IMR-90 (cell line): ENCODE data around the gene COL4A2. TPM values are rescaled to one million over a fixed set of nuclear protein-coding genes. Genes with fewer than 3 reads are reported as not detected.

Experiments used
- ATAC-seq: fragments of 200-7000 bp; cut with Tn5 transposase; 2 replicates; pipeline ENCODE4 v1.9.1; 2020; ENCODE audit warnings: low read depth, mild to moderate bottlenecking, moderate library complexity
- BruUV-seq: library from RNA; stranded (reverse); fragments of 400-500 nt; replicated peaks from 2 replicates; lab custom pipeline; 2021; lab: Mats Ljungman, UMichigan
- CTCF ChIA-PET: fragments of 300-600 bp; formaldehyde crosslinking; extraction: SDS; loops from one replicate; lab custom pipeline; 2021; ENCODE audit warnings: antibody characterized with exemption; lab: Yijun Ruan, JAX
- POLR2A ChIA-PET: fragments of 300-600 bp; sonication (Branson Sonifier 250); formaldehyde crosslinking; loops from one replicate; lab custom pipeline; 2022; ENCODE audit warnings: antibody characterized with exemption; ENCODE audit not compliant: unreplicated experiment; lab: Charles Lee
- DNase-seq: peaks from one replicate; pipeline ENCODE4 v3.0.0; 2013
- H2AFZ ChIP-seq: replicated peaks from 2 replicates; pipeline ENCODE3; 2013; ENCODE audit warnings: low read length, mild to moderate bottlenecking; ENCODE audit not compliant: poor library complexity
- H2AK5ac ChIP-seq: 2 replicates; pipeline ENCODE4 v1.6.1; 2013; ENCODE audit warnings: low read depth, low read length, inconsistent platforms
- H2AK9ac ChIP-seq: replicated peaks from 2 replicates; pipeline ENCODE3; 2013; ENCODE audit warnings: mild to moderate bottlenecking, low read depth, low read length, moderate library complexity; ENCODE audit not compliant: poor library complexity
- H2BK120ac ChIP-seq: 2 replicates; pipeline ENCODE4 v1.6.1; 2013; ENCODE audit warnings: low read depth, low read length, inconsistent platforms
- H2BK15ac ChIP-seq: 3 replicates; pipeline ENCODE4 v1.6.1; 2013; ENCODE audit warnings: low read depth, low read length, inconsistent platforms
- H2BK20ac ChIP-seq: 2 replicates; pipeline ENCODE4 v1.6.1; 2013; ENCODE audit warnings: low read depth, mild to moderate bottlenecking, inconsistent platforms, low read length, moderate library complexity
- H2BK5ac ChIP-seq: 2 replicates; pipeline ENCODE4 v1.6.1; 2013; ENCODE audit warnings: mild to moderate bottlenecking, low read depth, low read length, inconsistent platforms; ENCODE audit not compliant: poor library complexity, severe bottlenecking
- H3K14ac ChIP-seq: replicated peaks from 2 replicates; pipeline ENCODE4 v1.6.1; 2013; ENCODE audit warnings: low read depth, low read length, inconsistent platforms
- H3K18ac ChIP-seq: 2 replicates; pipeline ENCODE4 v1.6.1; 2013; ENCODE audit warnings: low read depth, low read length, control low read depth
- H3K23ac ChIP-seq: 2 replicates; pipeline ENCODE4 v1.6.1; 2013; ENCODE audit warnings: low read depth, low read length, inconsistent platforms
- H3K27ac ChIP-seq: 2 replicates; pipeline ENCODE4 v1.5.1; 2013; ENCODE audit warnings: mild to moderate bottlenecking, control low read depth, low read length; ENCODE audit not compliant: insufficient read depth
- H3K27me3 ChIP-seq: 2 replicates; pipeline ENCODE4 v1.6.1; 2013; ENCODE audit warnings: low read length; ENCODE audit not compliant: control insufficient read depth, insufficient read depth
- H3K36me3 ChIP-seq: 2 replicates; pipeline ENCODE4 v1.6.1; 2013; ENCODE audit warnings: low read length, mixed read lengths; ENCODE audit not compliant: control insufficient read depth, insufficient read depth
- H3K4ac ChIP-seq: 2 replicates; pipeline ENCODE4 v1.6.1; 2013; ENCODE audit warnings: low read depth, low read length, inconsistent platforms
- H3K4me1 ChIP-seq: 2 replicates; pipeline ENCODE4 v1.6.1; 2013; ENCODE audit warnings: low read length, mixed read lengths; ENCODE audit not compliant: control insufficient read depth, insufficient read depth
- H3K4me2 ChIP-seq: 2 replicates; pipeline ENCODE4 v1.6.1; 2013; ENCODE audit warnings: low read depth, mild to moderate bottlenecking, control low read depth, low read length, moderate library complexity
- H3K4me3 ChIP-seq: 2 replicates; pipeline ENCODE4 v1.5.1; 2013; ENCODE audit warnings: low read depth, mild to moderate bottlenecking, control low read depth, low read length, moderate library complexity; ENCODE audit not compliant: insufficient read depth
- H3K56ac ChIP-seq: 2 replicates; pipeline ENCODE4 v1.6.1; 2013; ENCODE audit warnings: low read length, inconsistent platforms; ENCODE audit not compliant: insufficient read depth; ENCODE audit errors: extremely low read depth
- H3K79me1 ChIP-seq, 2 experiments: 2 replicates each; pipeline ENCODE4 v1.6.1; 2013; ENCODE audit warnings: low read length in 2 of 2, inconsistent platforms in 1 of 2, low read depth in 1 of 2
- H3K9ac ChIP-seq: 2 replicates; pipeline ENCODE4 v1.6.1; 2013; ENCODE audit warnings: low read depth, low read length, control low read depth
- H3K9me1 ChIP-seq: 2 replicates; pipeline ENCODE4 v1.6.1; 2013; ENCODE audit warnings: low read length, inconsistent platforms; ENCODE audit not compliant: insufficient read depth
- H3K9me3 ChIP-seq: 2 replicates; pipeline ENCODE4 v1.6.1; 2013; ENCODE audit warnings: low read length; ENCODE audit not compliant: control insufficient read depth, insufficient read depth
- H4K20me1 ChIP-seq: 2 replicates; pipeline ENCODE4 v1.6.1; 2013; ENCODE audit warnings: low read length, inconsistent platforms; ENCODE audit not compliant: insufficient read depth
- H4K5ac ChIP-seq: 2 replicates; pipeline ENCODE4 v1.6.1; 2013; ENCODE audit warnings: mild to moderate bottlenecking, low read depth, low read length, control low read depth
- H4K8ac ChIP-seq, 2 experiments: 2 replicates each; pipeline ENCODE4 v1.6.1; 2013; ENCODE audit warnings: low read depth in 2 of 2, low read length in 2 of 2, control low read depth in 1 of 2, inconsistent platforms in 1 of 2
- H4K91ac ChIP-seq: 2 replicates; pipeline ENCODE4 v1.6.1; 2013; ENCODE audit warnings: low read depth, low read length, inconsistent platforms; ENCODE audit not compliant: insufficient read depth
- BHLHE40 ChIP-seq: fragments of 150-350 bp; IDR thresholded peaks from 2 replicates; pipeline ENCODE4 v1.6.1; 2016; ENCODE audit warnings: mild to moderate bottlenecking, low read depth, low read length
- CEBPB ChIP-seq: IDR thresholded peaks from 2 replicates; pipeline ENCODE4 v1.6.1; 2012; ENCODE audit warnings: low read depth, low read length, improper control_type of control experiment
- CHD1 ChIP-seq: IDR thresholded peaks from 2 replicates; pipeline ENCODE4 v1.6.1; 2012; ENCODE audit warnings: low read depth, low read length, improper control_type of control experiment
- CTCF ChIP-seq: conservative IDR thresholded peaks from 2 replicates; pipeline ENCODE4 v1.5.1; 2012; ENCODE audit warnings: mild to moderate bottlenecking, low read depth, low read length, improper control_type of control experiment
- ELK1 ChIP-seq: fragments of 150-350 bp; IDR thresholded peaks from 2 replicates; pipeline ENCODE4 v1.6.1; 2016; ENCODE audit warnings: low read depth, mild to moderate bottlenecking, low read length, moderate library complexity, borderline replicate concordance
- FOS ChIP-seq: fragments of 150-350 bp; IDR thresholded peaks from 2 replicates; pipeline ENCODE4 v1.6.1; 2016; ENCODE audit warnings: low read depth, low read length
- MAFK ChIP-seq: IDR thresholded peaks from 2 replicates; pipeline ENCODE4 v1.6.1; 2012; ENCODE audit warnings: low read depth, low read length, improper control_type of control experiment
- MAZ ChIP-seq: IDR thresholded peaks from 2 replicates; pipeline ENCODE4 v1.6.1; 2012; ENCODE audit warnings: low read depth, mild to moderate bottlenecking, low read length, improper control_type of control experiment, moderate library complexity, borderline replicate concordance
- MXI1 ChIP-seq: IDR thresholded peaks from 2 replicates; pipeline ENCODE4 v1.6.1; 2012; ENCODE audit warnings: low read depth, mild to moderate bottlenecking, low read length, moderate library complexity, borderline replicate concordance
- NFE2L2 ChIP-seq: fragments of 150-350 bp; IDR thresholded peaks from 2 replicates; pipeline ENCODE4 v1.6.1; 2016; ENCODE audit warnings: low read depth, mild to moderate bottlenecking, low read length
- POLR2A ChIP-seq: IDR thresholded peaks from 2 replicates; pipeline ENCODE4 v1.6.1; 2012; ENCODE audit warnings: mild to moderate bottlenecking, low read depth, low read length
- RAD21 ChIP-seq: IDR thresholded peaks from 2 replicates; pipeline ENCODE4 v1.6.1; 2012; ENCODE audit warnings: low read length, improper control_type of control experiment
- RCOR1 ChIP-seq: IDR thresholded peaks from 2 replicates; pipeline ENCODE4 v1.6.1; 2012; ENCODE audit warnings: mild to moderate bottlenecking, low read length, improper control_type of control experiment; ENCODE audit not compliant: insufficient replicate concordance
- RFX5 ChIP-seq: IDR thresholded peaks from 2 replicates; pipeline ENCODE4 v1.8.0; 2012; ENCODE audit warnings: low read depth, mild to moderate bottlenecking, low read length, moderate library complexity
- SMC3 ChIP-seq: fragments of 150-350 bp; IDR thresholded peaks from 2 replicates; pipeline ENCODE4 v1.6.1; 2016; ENCODE audit warnings: low read depth, mild to moderate bottlenecking, antibody characterized with exemption, low read length, moderate library complexity
- USF2 ChIP-seq: fragments of 150-350 bp; IDR thresholded peaks from 2 replicates; pipeline ENCODE4 v1.6.1; 2017; ENCODE audit warnings: mild to moderate bottlenecking, antibody characterized with exemption, low read length, low read depth
- WGBS, 2 experiments: methylation state at CpG; one replicate each; pipeline versions ENCODE4 v1.1.5 to v1.1.7; 2013; ENCODE audit warnings: missing lambda C conversion rate in 2 of 2; ENCODE audit not compliant: insufficient read length in 1 of 2; ENCODE audit errors: extremely low coverage in 2 of 2; 5-methylcytosine and 5-hydroxymethylcytosine counted together
- dilution Hi-C: fragments of 300-500 bp; cut with HindIII; formaldehyde crosslinking; loops from one replicate; pipeline ENCODE4 v1.14.3; 2018; ENCODE audit warnings: low sequenced_read_pairs; ENCODE audit not compliant: unreplicated experiment
- in situ Hi-C: fragments of 300-500 bp; cut with MboI; formaldehyde crosslinking; loops from 3 replicates; pipeline ENCODE4 v1.14.3; 2019; ENCODE audit warnings: low sequenced_read_pairs, inconsistent platforms, mixed read lengths
- intact Hi-C: fragments of 100-400 bp; cut with micrococcal nuclease; formaldehyde crosslinking; loops from 2 replicates; pipeline ENCODE4 v1.10.0; 2022
- polyA plus RNA-seq, 3 experiments: library from polyadenylated mRNA; depleted of rRNA; stranded (reverse); fragments of >200 nt; gene quantifications; 2 replicates each; pipeline ENCODE4 v1.2.3, GENCODE V29; 2012; ENCODE audit warnings: low replicate concordance in 1 of 3
- total RNA-seq: library from RNA; depleted of rRNA; stranded (reverse); fragments of >200 nt; gene quantifications from 2 replicates; pipeline ENCODE4 v1.2.3, GENCODE V29; 2012

The COL4A2 gene
- total and polyA plus RNA-seq, 2 of the 4 experiments (the other 2 are of a cell fraction), result 90.7 to 457 TPM

GRCh38 chr13:110485604-110486003 is 178.5 kb downstream of the COL4A2 start:
- Histone ChIP-seq H2AFZ (no peak overlapping the region), H3K9me3 (no peaks in the 10 kb centered on the region), H3K4me1 (peaks cover 8% of the 10 kb centered on the region), H3K14ac (peak overlapping the region; percentile 1; the same call in 1 of the 2 replicates), H3K79me1 (peaks cover 18 to 27% of the 10 kb centered on the region in 2 experiments), H4K20me1 (peaks cover 10% of the 10 kb centered on the region; the same call in 1 of the 2 replicates), H2AK9ac (no peak overlapping the region), H4K8ac (no peak overlapping the region), H3K4ac (peak overlapping the region; percentile 68; the same call in 1 of the 2 replicates), H3K23ac (peak overlapping the region; percentile 25; the same call in 1 of the 2 replicates), H2BK5ac (peak overlapping the region; percentile 52), H2BK15ac (no peak overlapping the region), H3K36me3 (peaks cover 73% of the 10 kb centered on the region), H3K9me1 (peaks cover 8% of the 10 kb centered on the region; the same call in 1 of the 2 replicates), H4K5ac (no peak overlapping the region), H4K91ac (peak overlapping the region; percentile 13; the same call in 1 of the 2 replicates), H3K9ac (no peak overlapping the region), H3K4me2 (no peak overlapping the region), H3K27ac (no peak overlapping the region), H3K4me3 (no peak overlapping the region), H3K27me3 (no peaks in the 10 kb centered on the region), H3K18ac (no peak overlapping the region), H2AK5ac (peak overlapping the region; percentile 58; the same call in 1 of the 2 replicates), H2BK20ac (0 out of 2 replicates have a peak overlapping the region, but pooled peaks have one; percentile 21), H3K56ac (no peak overlapping the region), H2BK120ac (0 out of 2 replicates have a peak overlapping the region, but pooled peaks have one; percentile 10)
- intact Hi-C loops (no loop called here), dilution Hi-C loops (no loop called here), in situ Hi-C loops (no loop called here)
- CTCF ChIA-PET, result no interaction called here
- TF ChIP-seq USF2 (no peak), SMC3 (no peak), MAFK (no peak), RCOR1 (no peak), MAZ (no peak), MXI1 (no peak), CTCF (no peak), POLR2A (no peak), NFE2L2 (no peak), CHD1 (no peak), ELK1 (no peak), FOS (no peak), RFX5 (no peak), CEBPB (no peak), RAD21 (no peak), BHLHE40 (no peak)
- POLR2A ChIA-PET, result no interaction called here
- ATAC-seq (peak; percentile 23), DNase-seq (no peak)
- 94% methylated on average over 2 of the region's 9 CpGs; no CpG with 5 or more reads in 1 of the 2 experiments for WGBS, 2 experiments
- BruUV-seq, result no TSS peak
